GM12878 (cell line): ENCODE measurements around the gene CCDC87. TPM values are rescaled to one million over a fixed set of nuclear protein-coding genes. Genes with fewer than 3 reads are reported as not detected.

Experiments
- ATAC-seq: fragments of 200-7000 bp; cut with Tn5 transposase; 3 replicates; pipeline ENCODE4 v1.9.1; 2020; ENCODE audit warnings: mild to moderate bottlenecking, moderate library complexity
- BruUV-seq: library from RNA; stranded (reverse); fragments of 400-500 nt; replicated peaks from 2 replicates; lab custom pipeline; 2021; lab: Mats Ljungman, UMichigan
- CTCF ChIA-PET: fragments of 300-600 bp; sonication (Branson Sonifier 250); formaldehyde crosslinking; extraction: SDS; loops from one replicate; lab custom pipeline; 2021; ENCODE audit warnings: inconsistent platforms; lab: Yijun Ruan, JAX
- POLR2A ChIA-PET: fragments of 350-600 bp; formaldehyde crosslinking; extraction: SDS; loops from one replicate; lab custom pipeline; 2021; ENCODE audit warnings: inconsistent platforms; lab: Charles Lee
- RAD21 ChIA-PET: fragments of 300-600 bp; sonication (Branson Sonifier 250); formaldehyde crosslinking; loops from one replicate; lab custom pipeline; 2023; ENCODE audit warnings: antibody characterized with exemption; ENCODE audit not compliant: unreplicated experiment; lab: Charles Lee
- SMC1A ChIA-PET: fragments of 300-600 bp; sonication (Branson Sonifier 250); formaldehyde crosslinking; loops from one replicate; lab custom pipeline; 2023; ENCODE audit not compliant: unreplicated experiment, uncharacterized antibody; lab: Charles Lee
- DNase-seq: peaks from one replicate; pipeline ENCODE4 v3.0.0-alpha.2; 2011; ENCODE audit warnings: low read depth, low spot score
- FAIRE-seq: peaks from 3 replicates; lab custom pipeline; 2011; peaks lifted over from hg19 to GRCh38; lab: Jason Lieb, UNC
- H2AFZ ChIP-seq: 2 replicates; pipeline ENCODE4 v1.6.0; 2011; ENCODE audit warnings: low read depth, low read length, control low read depth; ENCODE audit not compliant: control insufficient read depth
- H3K27ac ChIP-seq: 2 replicates; pipeline ENCODE4 v1.5.1; 2011; ENCODE audit warnings: control low read depth; ENCODE audit not compliant: control insufficient read depth, insufficient read depth
- H3K27me3 ChIP-seq, 2 experiments: replicated peaks in 1 of 2; 2 replicates each; pipeline versions ENCODE4 v1.6.0 to v1.6.1; 2011; ENCODE audit warnings: low read length in 1 of 2; ENCODE audit not compliant: control insufficient read depth in 2 of 2, insufficient read depth in 2 of 2
- H3K36me3 ChIP-seq, 2 experiments: 2 replicates each; pipeline ENCODE4 v1.5.1; 2011; ENCODE audit warnings: low read length in 1 of 2; ENCODE audit not compliant: control insufficient read depth in 2 of 2, insufficient read depth in 2 of 2
- H3K4me1 ChIP-seq: 2 replicates; pipeline ENCODE4 v1.6.1; 2011; ENCODE audit warnings: mild to moderate bottlenecking, low read length, moderate library complexity, mixed read lengths; ENCODE audit not compliant: control insufficient read depth, insufficient read depth
- H3K4me2 ChIP-seq: 2 replicates; pipeline ENCODE4 v1.6.0; 2011; ENCODE audit warnings: control low read depth; ENCODE audit not compliant: control insufficient read depth, insufficient read depth
- H3K4me3 ChIP-seq: fragments of 200-600 bp; sonication (generic); 2 replicates; pipeline ENCODE4 v1.5.1; 2016
- H3K79me2 ChIP-seq: 2 replicates; pipeline ENCODE4 v1.6.0; 2011; ENCODE audit warnings: low read length; ENCODE audit not compliant: control insufficient read depth, insufficient read depth
- H3K9ac ChIP-seq: 2 replicates; pipeline ENCODE4 v1.8.0; 2011; ENCODE audit warnings: low read length, control low read depth, mixed read lengths; ENCODE audit not compliant: control insufficient read depth, insufficient read depth
- H3K9me3 ChIP-seq: replicated peaks from 3 replicates; pipeline ENCODE4 v1.5.1; 2011; ENCODE audit warnings: mild to moderate bottlenecking, low read length; ENCODE audit not compliant: control insufficient read depth, insufficient read depth
- H4K20me1 ChIP-seq: 2 replicates; pipeline ENCODE4 v1.6.0; 2011; ENCODE audit not compliant: control insufficient read depth, insufficient read depth
- MXI1 ChIP-seq: fragments of 150-350 bp; IDR thresholded peaks from 2 replicates; pipeline ENCODE4 v1.6.1; 2011; ENCODE audit warnings: low read depth, mild to moderate bottlenecking, inconsistent platforms, low read length, improper control_type of control experiment
- RB1 ChIP-seq: fragments of 450-650 bp; formaldehyde crosslinking; IDR thresholded peaks from 2 replicates; pipeline ENCODE4 v1.6.1; 2017; ENCODE audit warnings: mild to moderate bottlenecking, borderline replicate concordance
- SP1 ChIP-seq: IDR thresholded peaks from one replicate; pipeline ENCODE4 v1.6.1; 2011; ENCODE audit warnings: low read depth, low read length
- TCF7 ChIP-seq: IDR thresholded peaks from 2 replicates; pipeline ENCODE4 v1.6.1; 2014; ENCODE audit warnings: antibody characterized with exemption, borderline replicate concordance
- YY1 ChIP-seq: IDR thresholded peaks from 2 replicates; pipeline ENCODE4 v1.6.1; 2011; ENCODE audit warnings: low read depth, mild to moderate bottlenecking, low read length
- WGBS: methylation state at CpG from one replicate; pipeline ENCODE4 v1.1.6; 2016; ENCODE audit warnings: low lambda C conversion rate; ENCODE audit not compliant: insufficient replicate concordance, insufficient coverage; ENCODE audit errors: missing lambda C conversion rate; 5-methylcytosine and 5-hydroxymethylcytosine counted together
- in situ Hi-C: fragments of 300-500 bp; cut with MboI; formaldehyde crosslinking; loops from 9 replicates; pipeline ENCODE4 v1.14.3; 2018; ENCODE audit warnings: mixed read lengths
- intact Hi-C: fragments of 100-400 bp; cut with micrococcal nuclease; formaldehyde crosslinking; loops from one replicate; pipeline ENCODE4 v1.14.2; 2022; ENCODE audit not compliant: unreplicated experiment
- polyA plus RNA-seq, 11 experiments: library from polyadenylated mRNA; depleted of rRNA in 4 of 11; unstranded in 6 of 11; stranded (reverse) in 5 of 11; fragments of >200 nt; fragmentation: Nextera tagmentation in 4 of 11; fragmentation: Illumina TruSeq in 1 of 11; extraction: Ambion mirVana in 4 of 11; extraction: Trizol in 1 of 11; gene quantifications; 1 replicate in 1 of 11; 2 replicates in 10 of 11; pipeline versions ENCODE4 v1.2.1 to v1.2.3, GENCODE V29; 2011 to 2016; ENCODE audit warnings: inconsistent platforms in 2 of 11, missing spikeins in 2 of 11, low read depth in 1 of 11
- total RNA-seq, 4 experiments: library from RNA; depleted of rRNA in 3 of 4; stranded (reverse); fragments of >200 nt in 3 of 4; fragmentation: Illumina TruSeq in 1 of 4; extraction: Trizol in 1 of 4; gene quantifications; 2 replicates each; pipeline versions ENCODE4 v1.2.1 to v1.2.3, GENCODE V29; 2013 to 2021
- TF ChIP-seq, protein P1 (sequence below): IDR thresholded peaks from 2 replicates; pipeline ENCODE4 v1.6.1; 2011; ENCODE audit warnings: low read depth, mild to moderate bottlenecking, low read length, moderate library complexity, borderline replicate concordance; ENCODE audit errors: extremely low read depth
- TF ChIP-seq, protein P2 (sequence below): fragments of 450-650 bp; IDR thresholded peaks from 2 replicates; pipeline ENCODE4 v1.6.1; 2017; ENCODE audit warnings: low read depth, mild to moderate bottlenecking, moderate library complexity
- TF ChIP-seq, protein P3 (sequence below): fragments of 450-650 bp; IDR thresholded peaks from 2 replicates; pipeline ENCODE4 v1.6.1; 2016; ENCODE audit warnings: mild to moderate bottlenecking, moderate library complexity, borderline replicate concordance

Gene CCDC87
- total and polyA plus RNA-seq, 10 of the 15 experiments (the other 5 are each of a cell fraction or from before 2014, with no cell fraction given): 0.02 to 0.17 (median 0.09) TPM; not detected in 3

DNA sequence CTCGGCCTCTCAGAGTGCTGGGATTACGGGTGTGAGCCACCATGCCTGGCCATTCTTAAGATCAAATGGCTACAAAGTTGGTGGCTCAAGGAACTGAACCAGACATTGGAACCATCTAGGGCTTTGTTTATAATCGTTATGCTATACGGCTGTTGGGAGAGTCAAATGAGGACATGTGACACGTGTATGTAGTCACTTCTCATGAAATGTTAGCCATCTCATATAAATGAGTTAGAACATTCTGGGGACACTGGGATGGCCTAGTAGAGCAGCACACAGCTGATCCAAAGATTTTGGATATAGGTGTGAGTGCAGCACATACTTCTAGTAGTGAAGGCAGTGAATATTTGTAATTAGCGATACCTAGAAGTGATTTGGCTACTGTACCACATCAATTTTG is 39.0 kb upstream of the CCDC87 start:
- intact Hi-C loops: no loop called here
- no TSS peak for BruUV-seq
- Histone ChIP-seq H3K79me2 (peaks cover 72% of the 10 kb centered on the region), H3K27ac (no peak overlapping the region), H4K20me1 (no peaks in the 10 kb centered on the region), H3K9me3 (no peaks in the 10 kb centered on the region; the same call in 2 of the 3 replicates), H3K4me1 (no peaks in the 10 kb centered on the region), H3K9ac (no peak overlapping the region), H3K4me2 (no peak overlapping the region), H3K27me3 (no peaks in the 10 kb centered on the region), H2AFZ (no peak overlapping the region), H3K36me3 (peaks cover 18 to 35% of the 10 kb centered on the region in 2 experiments), H3K4me3 (no peak overlapping the region)
- POLR2A ChIA-PET: interaction anchor here (0.6 to 1.4 kb wide), 2 partner anchors 12 to 46 kb away, joined by 3 read pairs; partner anchors contain the start of gene RBM4B
- DNase-seq (no peak), FAIRE-seq (no peak), ATAC-seq (no peak)
- RAD21 ChIA-PET: interaction anchor here (0.7 to 1.8 kb wide), 2 partner anchors 9 to 46 kb away, joined by 3 to 5 read pairs; partner anchors contain the start of gene RBM4B
- WGBS: 80% methylated on average over 6 of the region's 6 CpGs
- SMC1A ChIA-PET: interaction anchor here (1.5 to 2.3 kb wide), 3 partner anchors 10 to 45 kb away, joined by 3 to 5 read pairs (median 3); no protein-coding TSS in a partner anchor
- TF ChIP-seq SP1 (no peak), MXI1 (no peak), YY1 (no peak), TCF7 (no peak), RB1 (no peak)
- TF ChIP-seq, protein P1, sequence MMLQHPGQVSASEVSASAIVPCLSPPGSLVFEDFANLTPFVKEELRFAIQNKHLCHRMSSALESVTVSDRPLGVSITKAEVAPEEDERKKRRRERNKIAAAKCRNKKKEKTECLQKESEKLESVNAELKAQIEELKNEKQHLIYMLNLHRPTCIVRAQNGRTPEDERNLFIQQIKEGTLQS: no peak
- TF ChIP-seq, protein P2, sequence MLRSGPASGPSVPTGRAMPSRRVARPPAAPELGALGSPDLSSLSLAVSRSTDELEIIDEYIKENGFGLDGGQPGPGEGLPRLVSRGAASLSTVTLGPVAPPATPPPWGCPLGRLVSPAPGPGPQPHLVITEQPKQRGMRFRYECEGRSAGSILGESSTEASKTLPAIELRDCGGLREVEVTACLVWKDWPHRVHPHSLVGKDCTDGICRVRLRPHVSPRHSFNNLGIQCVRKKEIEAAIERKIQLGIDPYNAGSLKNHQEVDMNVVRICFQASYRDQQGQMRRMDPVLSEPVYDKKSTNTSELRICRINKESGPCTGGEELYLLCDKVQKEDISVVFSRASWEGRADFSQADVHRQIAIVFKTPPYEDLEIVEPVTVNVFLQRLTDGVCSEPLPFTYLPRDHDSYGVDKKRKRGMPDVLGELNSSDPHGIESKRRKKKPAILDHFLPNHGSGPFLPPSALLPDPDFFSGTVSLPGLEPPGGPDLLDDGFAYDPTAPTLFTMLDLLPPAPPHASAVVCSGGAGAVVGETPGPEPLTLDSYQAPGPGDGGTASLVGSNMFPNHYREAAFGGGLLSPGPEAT: no peak
- TF ChIP-seq, protein P3, sequence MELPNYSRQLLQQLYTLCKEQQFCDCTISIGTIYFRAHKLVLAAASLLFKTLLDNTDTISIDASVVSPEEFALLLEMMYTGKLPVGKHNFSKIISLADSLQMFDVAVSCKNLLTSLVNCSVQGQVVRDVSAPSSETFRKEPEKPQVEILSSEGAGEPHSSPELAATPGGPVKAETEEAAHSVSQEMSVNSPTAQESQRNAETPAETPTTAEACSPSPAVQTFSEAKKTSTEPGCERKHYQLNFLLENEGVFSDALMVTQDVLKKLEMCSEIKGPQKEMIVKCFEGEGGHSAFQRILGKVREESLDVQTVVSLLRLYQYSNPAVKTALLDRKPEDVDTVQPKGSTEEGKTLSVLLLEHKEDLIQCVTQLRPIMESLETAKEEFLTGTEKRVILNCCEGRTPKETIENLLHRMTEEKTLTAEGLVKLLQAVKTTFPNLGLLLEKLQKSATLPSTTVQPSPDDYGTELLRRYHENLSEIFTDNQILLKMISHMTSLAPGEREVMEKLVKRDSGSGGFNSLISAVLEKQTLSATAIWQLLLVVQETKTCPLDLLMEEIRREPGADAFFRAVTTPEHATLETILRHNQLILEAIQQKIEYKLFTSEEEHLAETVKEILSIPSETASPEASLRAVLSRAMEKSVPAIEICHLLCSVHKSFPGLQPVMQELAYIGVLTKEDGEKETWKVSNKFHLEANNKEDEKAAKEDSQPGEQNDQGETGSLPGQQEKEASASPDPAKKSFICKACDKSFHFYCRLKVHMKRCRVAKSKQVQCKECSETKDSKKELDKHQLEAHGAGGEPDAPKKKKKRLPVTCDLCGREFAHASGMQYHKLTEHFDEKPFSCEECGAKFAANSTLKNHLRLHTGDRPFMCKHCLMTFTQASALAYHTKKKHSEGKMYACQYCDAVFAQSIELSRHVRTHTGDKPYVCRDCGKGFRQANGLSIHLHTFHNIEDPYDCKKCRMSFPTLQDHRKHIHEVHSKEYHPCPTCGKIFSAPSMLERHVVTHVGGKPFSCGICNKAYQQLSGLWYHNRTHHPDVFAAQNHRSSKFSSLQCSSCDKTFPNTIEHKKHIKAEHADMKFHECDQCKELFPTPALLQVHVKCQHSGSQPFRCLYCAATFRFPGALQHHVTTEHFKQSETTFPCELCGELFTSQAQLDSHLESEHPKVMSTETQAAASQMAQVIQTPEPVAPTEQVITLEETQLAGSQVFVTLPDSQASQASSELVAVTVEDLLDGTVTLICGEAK: no peak
- in situ Hi-C loops: no loop called here
- CTCF ChIA-PET: interaction anchor here (2.5 kb wide), 1 partner anchor 11 kb away, joined by 5 read pairs; no protein-coding TSS in a partner anchor
